PFSK-1 (cell line): ENCODE data around the gene CLEC4F.

ENCODE experiments used
- FOXP2 ChIP-seq: optimal IDR thresholded peaks from 2 replicates; pipeline ENCODE3; 2011; ENCODE audit warnings: borderline replicate concordance, control low read depth, inconsistent platforms; ENCODE audit not compliant: insufficient read depth; ENCODE audit errors: extremely low read length, extremely low read depth
- POLR2AphosphoS5 ChIP-seq: IDR thresholded peaks from 2 replicates; pipeline ENCODE4 v1.6.1; 2012; ENCODE audit warnings: low read depth, mild to moderate bottlenecking, control low read depth, low read length, moderate library complexity
- SIN3A ChIP-seq: IDR thresholded peaks from 2 replicates; pipeline ENCODE4 v1.6.1; 2012; ENCODE audit warnings: mild to moderate bottlenecking, low read length, moderate library complexity, borderline replicate concordance; ENCODE audit not compliant: insufficient read depth
- TAF1 ChIP-seq: IDR thresholded peaks from 2 replicates; pipeline ENCODE4 v1.6.1; 2012; ENCODE audit warnings: low read length, control low read depth, borderline replicate concordance; ENCODE audit not compliant: insufficient read depth
- TF ChIP-seq, protein P1 (sequence below), 2 experiments: IDR thresholded peaks; 2 replicates each; pipeline versions ENCODE4 v1.6.1 to v1.8.0; 2011 to 2012; ENCODE audit warnings: low read depth in 2 of 2, low read length in 2 of 2, control low read depth in 1 of 2, inconsistent platforms in 1 of 2, mild to moderate bottlenecking in 1 of 2, moderate library complexity in 1 of 2; ENCODE audit not compliant: insufficient read depth in 1 of 2

The CLEC4F gene

DNA sequence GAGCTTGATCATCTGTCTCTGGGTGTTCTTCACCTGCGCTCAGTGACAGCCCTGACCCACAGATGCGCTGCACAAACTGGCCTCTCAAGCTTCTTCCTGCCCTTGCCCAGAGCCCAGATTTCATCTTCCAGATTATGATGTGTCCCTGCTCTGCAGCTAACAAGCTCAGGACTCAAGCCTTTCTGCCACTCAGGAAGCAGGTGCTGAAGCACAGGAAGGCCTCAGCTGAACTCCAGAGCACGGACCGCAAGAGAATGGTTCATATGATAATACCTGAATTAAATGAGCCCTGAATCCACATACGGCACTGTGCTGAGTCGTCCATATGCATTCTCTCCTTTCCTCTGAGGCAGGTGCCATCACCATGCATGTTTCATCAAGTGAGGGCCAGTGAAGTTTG lies 11.5 kb upstream of the CLEC4F start:
- TF ChIP-seq, protein P1, sequence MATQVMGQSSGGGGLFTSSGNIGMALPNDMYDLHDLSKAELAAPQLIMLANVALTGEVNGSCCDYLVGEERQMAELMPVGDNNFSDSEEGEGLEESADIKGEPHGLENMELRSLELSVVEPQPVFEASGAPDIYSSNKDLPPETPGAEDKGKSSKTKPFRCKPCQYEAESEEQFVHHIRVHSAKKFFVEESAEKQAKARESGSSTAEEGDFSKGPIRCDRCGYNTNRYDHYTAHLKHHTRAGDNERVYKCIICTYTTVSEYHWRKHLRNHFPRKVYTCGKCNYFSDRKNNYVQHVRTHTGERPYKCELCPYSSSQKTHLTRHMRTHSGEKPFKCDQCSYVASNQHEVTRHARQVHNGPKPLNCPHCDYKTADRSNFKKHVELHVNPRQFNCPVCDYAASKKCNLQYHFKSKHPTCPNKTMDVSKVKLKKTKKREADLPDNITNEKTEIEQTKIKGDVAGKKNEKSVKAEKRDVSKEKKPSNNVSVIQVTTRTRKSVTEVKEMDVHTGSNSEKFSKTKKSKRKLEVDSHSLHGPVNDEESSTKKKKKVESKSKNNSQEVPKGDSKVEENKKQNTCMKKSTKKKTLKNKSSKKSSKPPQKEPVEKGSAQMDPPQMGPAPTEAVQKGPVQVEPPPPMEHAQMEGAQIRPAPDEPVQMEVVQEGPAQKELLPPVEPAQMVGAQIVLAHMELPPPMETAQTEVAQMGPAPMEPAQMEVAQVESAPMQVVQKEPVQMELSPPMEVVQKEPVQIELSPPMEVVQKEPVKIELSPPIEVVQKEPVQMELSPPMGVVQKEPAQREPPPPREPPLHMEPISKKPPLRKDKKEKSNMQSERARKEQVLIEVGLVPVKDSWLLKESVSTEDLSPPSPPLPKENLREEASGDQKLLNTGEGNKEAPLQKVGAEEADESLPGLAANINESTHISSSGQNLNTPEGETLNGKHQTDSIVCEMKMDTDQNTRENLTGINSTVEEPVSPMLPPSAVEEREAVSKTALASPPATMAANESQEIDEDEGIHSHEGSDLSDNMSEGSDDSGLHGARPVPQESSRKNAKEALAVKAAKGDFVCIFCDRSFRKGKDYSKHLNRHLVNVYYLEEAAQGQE (IDR thresholded peaks at IDR 0.05; ENCODE audit: insufficient read depth in 1 of 2, low read depth in 2 of 2, low read length in 2 of 2): no peak
- TF ChIP-seq SIN3A: no peak
- no peak for TF ChIP-seq FOXP2
- no peak for TF ChIP-seq POLR2AphosphoS5
- TF ChIP-seq TAF1: no peak

DNA sequence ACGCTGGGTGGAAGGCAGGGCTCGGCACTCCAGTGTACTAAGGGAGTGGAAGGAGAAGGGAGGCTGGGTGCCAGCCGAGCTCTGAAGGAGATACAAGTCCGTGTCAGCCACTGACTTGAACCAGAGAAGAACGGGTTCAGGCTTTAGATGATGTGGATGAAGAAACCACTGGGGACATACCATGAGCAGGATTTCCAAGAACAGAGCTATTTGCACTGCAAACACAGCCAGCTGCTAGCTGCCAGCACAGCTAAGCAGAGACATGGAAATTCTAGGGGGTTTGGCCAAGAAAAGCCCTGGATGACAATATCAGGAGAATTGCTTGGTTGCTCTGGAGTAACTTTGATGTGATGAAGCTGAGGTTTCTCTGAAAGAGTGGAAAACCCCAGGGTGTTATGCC lies 10.0 kb upstream of the CLEC4F start:
- TF ChIP-seq, protein P1 (IDR thresholded peaks at IDR 0.05; ENCODE audit: insufficient read depth in 1 of 2, low read depth in 2 of 2, low read length in 2 of 2): no peak
- TF ChIP-seq SIN3A: no peak

- TF ChIP-seq SIN3A: no peak
- TF ChIP-seq, protein P1 (IDR thresholded peaks at IDR 0.05; ENCODE audit: insufficient read depth in 1 of 2, low read depth in 2 of 2, low read length in 2 of 2): no peak
- TF ChIP-seq POLR2AphosphoS5: no peak
- TF ChIP-seq TAF1: no peak
- no peak for TF ChIP-seq FOXP2
Measured at GRCh38 chr2:70829916-70830315, 9.5 kb upstream of the CLEC4F start.

- no peak for TF ChIP-seq TAF1
- no peak for TF ChIP-seq FOXP2
- TF ChIP-seq, protein P1 (IDR thresholded peaks at IDR 0.05; ENCODE audit: insufficient read depth in 1 of 2, low read depth in 2 of 2, low read length in 2 of 2): no peak
- TF ChIP-seq SIN3A: no peak
- TF ChIP-seq POLR2AphosphoS5: no peak
Measured at GRCh38 chr2:70828914-70829824, 8.8 kb upstream of the CLEC4F start.

DNA sequence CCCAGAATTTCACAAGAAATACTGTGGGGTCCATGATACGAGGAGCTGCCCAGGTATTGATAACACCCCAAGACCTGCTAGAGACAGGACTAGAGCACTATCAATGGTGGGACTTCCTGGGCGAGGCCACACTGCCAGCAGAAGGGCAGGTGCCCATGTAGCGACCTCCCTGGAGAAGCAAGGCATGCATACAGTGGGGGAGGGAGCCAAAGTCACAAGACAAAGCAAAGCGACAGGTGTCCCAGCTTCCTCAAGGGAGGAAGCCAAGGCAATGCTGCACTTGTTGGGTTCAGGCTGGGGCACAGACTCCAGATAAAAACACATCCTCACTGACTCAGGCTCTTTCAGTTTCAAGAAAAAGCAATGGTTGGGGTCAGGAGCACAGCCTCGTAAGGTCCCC lies 7.7 kb upstream of the CLEC4F start:
- TF ChIP-seq TAF1: no peak
- TF ChIP-seq FOXP2: no peak
- no peak for TF ChIP-seq SIN3A
- no peak for TF ChIP-seq POLR2AphosphoS5
- TF ChIP-seq, protein P1 (IDR thresholded peaks at IDR 0.05; ENCODE audit: insufficient read depth in 1 of 2, low read depth in 2 of 2, low read length in 2 of 2): no peak
